Mesenchymal stem cell (in vitro differentiated cells and primary cell): ENCODE measurements around the gene DOC2B.
"Not testable (repeated sequence)": the region's sequence is repeated elsewhere in the genome, so short reads cannot be mapped to it uniquely, and the experiment has no call there.

Experiments used
- DNase-seq: peaks from one replicate; pipeline ENCODE4 v3.0.0-alpha.2; 2013
- H2AFZ ChIP-seq: one replicate; pipeline ENCODE4 v1.6.1; 2013; ENCODE audit warnings: low read depth, mild to moderate bottlenecking, control low read depth, inconsistent platforms, low read length, moderate library complexity
- H2AK5ac ChIP-seq: 2 replicates; pipeline ENCODE4 v1.6.1; 2013; ENCODE audit warnings: low read length, moderate library complexity, mild to moderate bottlenecking, inconsistent platforms; ENCODE audit not compliant: severe bottlenecking
- H2BK120ac ChIP-seq: one replicate; pipeline ENCODE4 v1.6.1; 2013; ENCODE audit warnings: low read depth, mild to moderate bottlenecking, inconsistent platforms, low read length, moderate library complexity
- H2BK12ac ChIP-seq, 2 experiments: one replicate each; pipeline ENCODE4 v1.6.1; 2013; ENCODE audit warnings: inconsistent platforms in 2 of 2, low read length in 2 of 2, mild to moderate bottlenecking in 2 of 2, moderate library complexity in 2 of 2, control low read depth in 1 of 2
- H2BK15ac ChIP-seq: one replicate; pipeline ENCODE4 v1.6.1; 2013; ENCODE audit warnings: mild to moderate bottlenecking, low read depth, inconsistent platforms; ENCODE audit not compliant: poor library complexity, severe bottlenecking
- H2BK5ac ChIP-seq: 2 replicates; pipeline ENCODE4 v1.6.1; 2013; ENCODE audit warnings: low read depth, mild to moderate bottlenecking, low read length, control low read depth, inconsistent platforms; ENCODE audit not compliant: poor library complexity, severe bottlenecking
- H3K14ac ChIP-seq, 2 experiments: one replicate each; pipeline ENCODE4 v1.6.1; 2013; ENCODE audit warnings: inconsistent platforms in 2 of 2, low read length in 2 of 2, control low read depth in 1 of 2, mild to moderate bottlenecking in 1 of 2, moderate library complexity in 1 of 2
- H3K18ac ChIP-seq, 2 experiments: one replicate each; pipeline ENCODE4 v1.6.1; 2013; ENCODE audit warnings: inconsistent platforms in 2 of 2, low read length in 2 of 2, control low read depth in 1 of 2, low read depth in 1 of 2, mild to moderate bottlenecking in 1 of 2
- H3K23ac ChIP-seq, 2 experiments: one replicate each; pipeline ENCODE4 v1.6.1; 2013; ENCODE audit warnings: inconsistent platforms in 2 of 2, low read length in 2 of 2, mild to moderate bottlenecking in 2 of 2, moderate library complexity in 2 of 2, control low read depth in 1 of 2
- H3K27ac ChIP-seq: 2 replicates; pipeline ENCODE4 v1.5.1; 2013; ENCODE audit warnings: mild to moderate bottlenecking, moderate library complexity, low read length, control low read depth, inconsistent platforms; ENCODE audit not compliant: poor library complexity, severe bottlenecking
- H3K27me3 ChIP-seq, 2 experiments: 2 replicates each; pipeline versions ENCODE4 v1.6.1 to v1.7.0; 2013; ENCODE audit warnings: low read length in 2 of 2, mild to moderate bottlenecking in 2 of 2, moderate library complexity in 2 of 2, control low read depth in 1 of 2, inconsistent platforms in 1 of 2; ENCODE audit not compliant: control insufficient read depth in 1 of 2, insufficient read depth in 1 of 2
- H3K36me3 ChIP-seq, 2 experiments: 2 replicates each; pipeline versions ENCODE4 v1.6.1 to v1.7.0; 2013; ENCODE audit warnings: low read length in 2 of 2, control low read depth in 1 of 2, inconsistent platforms in 1 of 2, low read depth in 1 of 2, mild to moderate bottlenecking in 1 of 2; ENCODE audit not compliant: insufficient read depth in 2 of 2, control insufficient read depth in 1 of 2
- H3K4ac ChIP-seq, 2 experiments: one replicate each; pipeline ENCODE4 v1.6.1; 2013; ENCODE audit warnings: inconsistent platforms in 2 of 2, low read length in 2 of 2, mild to moderate bottlenecking in 2 of 2, moderate library complexity in 2 of 2, control low read depth in 1 of 2, low read depth in 1 of 2
- H3K4me1 ChIP-seq: 2 replicates; pipeline ENCODE4 v1.6.1; 2013; ENCODE audit warnings: low read depth, low read length, control low read depth; ENCODE audit not compliant: control insufficient read depth, insufficient read depth
- H3K4me2 ChIP-seq: 2 replicates; pipeline ENCODE4 v1.6.1; 2013; ENCODE audit warnings: low read length, mild to moderate bottlenecking, inconsistent platforms; ENCODE audit not compliant: poor library complexity, severe bottlenecking
- H3K4me3 ChIP-seq, 2 experiments: 2 replicates each; pipeline versions ENCODE4 v1.5.1 to v1.7.0; 2013; ENCODE audit warnings: low read length in 2 of 2, mild to moderate bottlenecking in 2 of 2, control low read depth in 1 of 2, low read depth in 1 of 2; ENCODE audit not compliant: insufficient read depth in 1 of 2
- H3K79me1 ChIP-seq: replicated peaks from 2 replicates; pipeline ENCODE4 v1.6.1; 2013; ENCODE audit warnings: mild to moderate bottlenecking, control low read depth, low read length, inconsistent platforms; ENCODE audit not compliant: poor library complexity, severe bottlenecking
- H3K9ac ChIP-seq: 2 replicates; pipeline ENCODE4 v1.7.0; 2013; ENCODE audit warnings: mild to moderate bottlenecking, low read length, moderate library complexity
- H3K9me3 ChIP-seq: 2 replicates; pipeline ENCODE4 v1.7.0; 2013; ENCODE audit warnings: mild to moderate bottlenecking, low read length; ENCODE audit not compliant: control insufficient read depth
- H4K8ac ChIP-seq: one replicate; pipeline ENCODE4 v1.6.1; 2013; ENCODE audit warnings: inconsistent platforms, mild to moderate bottlenecking, low read length, moderate library complexity
- H4K91ac ChIP-seq: one replicate; pipeline ENCODE4 v1.6.1; 2013; ENCODE audit warnings: mild to moderate bottlenecking, low read length, inconsistent platforms
- WGBS: methylation state at CpG from one replicate; pipeline ENCODE4 v1.1.7; 2013; ENCODE audit warnings: mixed read lengths; 5-methylcytosine and 5-hydroxymethylcytosine counted together

Gene DOC2B

DNA sequence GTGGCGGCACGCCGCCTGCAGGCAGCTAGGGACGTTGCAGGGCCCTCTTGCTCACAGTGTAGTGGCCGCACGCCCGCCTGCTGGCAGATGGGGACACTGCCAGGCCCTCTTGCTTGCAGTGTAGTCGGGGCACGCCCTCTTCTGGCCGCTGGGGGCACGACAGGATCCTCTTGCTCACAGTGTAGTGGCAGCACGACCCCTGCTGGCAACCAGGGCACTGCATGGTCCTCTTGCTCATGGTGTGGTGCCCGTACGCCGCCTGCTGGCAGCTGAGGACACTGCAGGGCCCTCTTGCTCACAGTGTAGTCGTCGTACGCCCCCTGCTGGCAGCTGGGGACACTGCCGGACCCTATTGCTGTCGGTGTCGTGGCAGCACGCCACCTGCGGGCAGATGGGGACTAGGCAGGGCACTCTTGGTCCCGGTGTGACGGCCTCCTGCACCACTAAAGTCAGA, 47.1 kb downstream of the DOC2B start:
- H3K23ac ChIP-seq, H4K8ac ChIP-seq, H3K27me3 ChIP-seq, H3K36me3 ChIP-seq, H3K4ac ChIP-seq, H3K4me3 ChIP-seq, H2BK15ac ChIP-seq, H3K14ac ChIP-seq, H3K27ac ChIP-seq, H2AFZ ChIP-seq, H2AK5ac ChIP-seq, H2BK5ac ChIP-seq, H2BK120ac ChIP-seq, H2BK12ac ChIP-seq, H3K9me3 ChIP-seq, H4K91ac ChIP-seq, H3K4me2 ChIP-seq, DNase-seq, H3K4me1 ChIP-seq, H3K9ac ChIP-seq, H3K18ac ChIP-seq, H3K79me1 ChIP-seq: not testable (repeated sequence)
- WGBS: no CpG with 5 or more reads among the region's 25 CpGs

DNA sequence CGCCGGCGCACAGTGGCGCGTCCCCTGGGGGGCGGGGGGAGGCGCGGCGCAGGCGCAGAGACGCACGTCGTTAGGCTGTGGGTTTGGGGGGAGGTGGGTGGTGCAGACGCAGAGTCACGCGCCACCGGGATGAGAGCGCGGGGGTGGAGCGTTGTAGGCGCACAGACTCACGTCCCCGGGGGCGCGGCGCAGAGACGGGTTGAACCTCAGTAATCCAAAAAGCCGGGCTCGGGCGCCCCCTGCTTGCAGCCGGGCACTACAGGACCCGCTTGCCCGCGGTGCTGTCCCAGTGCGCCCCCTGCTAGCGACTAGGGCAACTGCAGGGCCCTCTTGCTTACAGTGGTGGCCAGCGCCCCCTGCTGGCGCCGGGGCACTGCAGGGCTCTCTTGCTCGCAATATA, 47.5 kb downstream of the DOC2B start:
- H4K91ac ChIP-seq, H2BK120ac ChIP-seq, H2BK5ac ChIP-seq, H2BK15ac ChIP-seq, H3K4me1 ChIP-seq, H2BK12ac ChIP-seq, H3K79me1 ChIP-seq, H3K36me3 ChIP-seq, H4K8ac ChIP-seq, H3K18ac ChIP-seq, H3K14ac ChIP-seq, H3K23ac ChIP-seq, DNase-seq, H3K27me3 ChIP-seq, H3K9ac ChIP-seq, H2AK5ac ChIP-seq, H3K27ac ChIP-seq, H3K4me3 ChIP-seq, H3K4ac ChIP-seq, H3K4me2 ChIP-seq, H2AFZ ChIP-seq, H3K9me3 ChIP-seq: not testable (repeated sequence)
- 80% methylated on average over 1 of the region's 40 CpGs for WGBS

DNA sequence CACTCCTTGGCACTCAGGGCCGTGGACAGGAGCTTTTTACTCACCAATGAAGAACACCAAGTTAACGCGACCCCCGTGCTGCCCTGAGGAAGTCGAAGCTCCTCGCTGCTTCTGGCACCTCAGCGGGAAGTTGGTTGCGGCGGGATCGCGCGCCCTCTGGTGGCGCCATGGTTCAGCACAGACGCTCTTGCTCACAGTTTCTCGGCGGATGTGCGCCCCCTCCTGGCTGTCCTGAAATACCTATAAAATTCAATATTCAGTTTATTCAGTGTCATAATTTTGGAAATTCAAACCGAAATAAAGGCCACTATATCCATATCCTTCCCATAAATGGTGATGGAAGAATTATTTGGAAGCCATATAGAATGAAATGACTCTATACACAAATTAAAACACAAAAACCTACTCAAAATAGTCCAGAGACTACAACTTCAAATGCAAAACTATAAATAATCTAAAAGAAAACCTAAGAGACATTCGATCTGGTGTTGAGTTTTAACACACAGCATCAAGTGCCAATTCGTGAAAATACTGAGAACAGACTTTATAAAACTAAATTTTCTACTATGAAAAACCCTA, 63.0 kb downstream of the DOC2B start:
- H2BK12ac ChIP-seq, H2BK5ac ChIP-seq, H3K9me3 ChIP-seq, H3K27me3 ChIP-seq, H2AFZ ChIP-seq, H3K27ac ChIP-seq, H3K4me1 ChIP-seq, H2BK120ac ChIP-seq, H3K79me1 ChIP-seq, H2BK15ac ChIP-seq, H2AK5ac ChIP-seq, H3K14ac ChIP-seq, H3K4ac ChIP-seq, H4K91ac ChIP-seq, H3K9ac ChIP-seq, H3K36me3 ChIP-seq, H3K23ac ChIP-seq, H3K18ac ChIP-seq, H3K4me2 ChIP-seq, H3K4me3 ChIP-seq, H4K8ac ChIP-seq: not testable (repeated sequence)
- no CpG with 5 or more reads among the region's 20 CpGs for WGBS
- DNase-seq: peak; percentile 22

- not testable (repeated sequence) for H2AK5ac ChIP-seq, H3K79me1 ChIP-seq, DNase-seq, H2BK15ac ChIP-seq, H3K27me3 ChIP-seq, H2AFZ ChIP-seq, H2BK120ac ChIP-seq, H3K4ac ChIP-seq, H3K23ac ChIP-seq, H2BK5ac ChIP-seq, H3K9me3 ChIP-seq, H3K4me2 ChIP-seq, H3K14ac ChIP-seq, H2BK12ac ChIP-seq, H3K27ac ChIP-seq, H4K8ac ChIP-seq, H3K9ac ChIP-seq, H3K18ac ChIP-seq, H3K4me3 ChIP-seq, H3K36me3 ChIP-seq, H3K4me1 ChIP-seq, H4K91ac ChIP-seq
- WGBS: no CpG with 5 or more reads among the region's 5 CpGs
Measured at GRCh38 chr17:113111-113510, 68.3 kb downstream of the DOC2B start.
